NCI-H748 treated with DMSO at 0.1 percent for 48 hours (cell line): Measurements from ENCODE around the gene RPL22.
"Not testable (repeated sequence)": the region's sequence is repeated elsewhere in the genome, so short reads cannot be mapped to it uniquely, and the experiment has no call there.

Experiments used
- DNase-seq: peaks from one replicate; lab custom pipeline; 2025; lab: John Stamatoyannopoulos, UW

The RPL22 gene

GRCh38 chr1:6233376-6233775 is 34.0 kb upstream of the RPL22 start:
- no peak for DNase-seq

DNA sequence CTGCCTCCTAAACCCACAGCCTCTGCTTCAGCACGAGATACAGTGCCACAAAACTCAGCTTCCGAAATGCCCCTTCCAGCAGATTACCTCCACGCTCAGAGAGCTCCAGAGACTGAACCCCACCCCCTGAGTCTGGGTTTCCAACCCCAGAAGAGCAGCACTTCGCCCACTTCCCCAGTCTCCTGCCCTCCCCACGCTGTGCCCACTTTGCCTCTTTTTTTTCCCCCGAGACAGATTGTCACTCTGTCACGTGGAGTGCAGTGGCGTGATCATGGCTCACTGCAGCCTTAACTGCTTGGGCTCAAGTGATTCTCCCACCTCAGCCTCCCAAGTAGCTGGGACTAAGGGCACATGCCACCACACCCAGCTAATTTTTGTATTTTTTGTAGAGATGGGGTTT is 26.3 kb upstream of the RPL22 start:
- no peak for DNase-seq

DNA sequence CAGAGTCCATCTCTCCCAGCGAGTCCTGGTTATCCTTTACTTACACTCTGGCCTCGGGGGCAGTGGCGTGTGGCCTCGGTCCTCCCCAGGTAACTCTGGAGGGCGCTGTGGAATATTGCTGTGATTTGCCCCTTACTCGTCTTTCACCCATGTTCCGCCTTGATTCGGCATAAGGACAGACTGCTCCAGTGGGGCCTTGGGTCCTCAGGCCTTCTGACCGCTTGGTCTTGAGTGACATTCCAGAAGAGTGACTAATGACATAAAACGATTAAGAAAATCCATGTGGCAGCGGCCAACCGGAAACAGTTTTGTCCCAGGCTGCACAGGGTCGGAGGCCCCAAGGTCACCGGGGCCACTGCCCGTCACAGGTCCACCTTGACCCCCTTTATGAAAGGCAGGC is 25.3 kb upstream of the RPL22 start:
- DNase-seq, result no peak

GRCh38 chr1:6223617-6224016 is 24.2 kb upstream of the RPL22 start:
- no peak for DNase-seq

GRCh38 chr1:6222636-6223035 is 23.2 kb upstream of the RPL22 start:
- no peak for DNase-seq

DNA sequence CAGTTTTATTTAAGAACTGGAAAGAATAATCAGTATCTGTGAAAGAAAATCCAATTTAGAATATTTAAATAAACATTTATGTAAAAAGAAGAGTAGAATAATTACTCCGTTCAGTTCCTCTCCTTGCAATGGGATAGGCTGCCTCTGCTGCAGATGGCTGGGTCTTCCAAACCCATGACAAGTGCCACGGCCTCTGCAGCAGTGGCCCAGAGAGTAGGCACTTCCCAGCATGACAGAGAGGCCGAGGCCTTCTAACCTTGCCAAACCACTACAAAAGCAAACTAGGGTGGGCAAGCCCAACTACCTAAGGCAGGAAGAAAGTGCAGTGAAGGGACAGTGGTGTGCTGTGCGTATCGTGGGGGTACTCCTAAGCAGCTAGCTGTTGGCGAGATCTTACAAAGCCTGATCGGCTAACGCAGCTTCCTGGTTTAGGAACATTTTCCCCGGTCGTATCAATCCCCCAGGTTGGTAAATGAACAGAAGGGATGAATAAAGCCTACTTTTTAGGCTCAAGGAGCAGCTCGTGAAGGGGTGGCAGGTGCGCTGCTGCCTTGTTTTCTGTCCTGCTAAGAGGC is 21.9 kb upstream of the RPL22 start:
- DNase-seq, result no peak

DNA sequence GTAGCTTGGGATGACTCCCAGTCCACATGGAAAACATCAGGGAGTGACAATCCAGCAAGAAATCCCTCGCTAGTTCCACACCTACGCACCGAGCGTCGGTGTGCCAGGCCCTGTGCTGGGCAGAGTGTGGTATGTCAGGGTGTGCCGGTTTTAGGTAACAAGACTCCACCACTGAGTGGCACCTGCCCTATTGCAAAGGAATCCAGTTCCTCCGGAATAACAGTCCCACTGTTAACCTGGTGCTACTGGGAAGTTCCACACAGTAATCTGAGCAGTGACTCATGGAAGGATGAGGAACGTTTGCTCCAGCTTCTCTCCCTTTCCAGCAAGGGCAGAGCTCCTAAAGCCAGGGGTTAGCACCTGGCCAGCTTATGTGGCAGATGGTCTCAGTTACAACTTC is 20.8 kb upstream of the RPL22 start:
- no peak for DNase-seq

DNA sequence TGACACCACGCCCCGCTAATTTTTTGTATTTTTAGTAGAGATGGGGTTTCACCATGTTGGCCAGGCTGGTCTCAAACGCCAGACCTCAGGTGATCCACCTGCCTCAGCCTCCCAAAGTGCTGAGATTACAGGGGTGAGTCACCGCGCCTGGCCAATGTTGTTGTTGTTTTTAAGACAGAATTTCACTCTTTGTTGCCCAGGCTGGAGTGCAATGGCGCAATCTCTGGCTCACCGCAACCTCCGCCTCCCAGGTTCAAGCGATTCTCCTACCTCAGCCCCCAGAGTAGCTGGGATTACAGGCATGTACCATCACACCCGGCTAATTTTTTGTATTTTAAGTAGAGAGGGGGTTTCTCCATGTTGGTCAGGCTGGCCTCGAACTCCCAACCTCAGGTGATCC is 20.2 kb upstream of the RPL22 start:
- not testable (repeated sequence) for DNase-seq

DNA sequence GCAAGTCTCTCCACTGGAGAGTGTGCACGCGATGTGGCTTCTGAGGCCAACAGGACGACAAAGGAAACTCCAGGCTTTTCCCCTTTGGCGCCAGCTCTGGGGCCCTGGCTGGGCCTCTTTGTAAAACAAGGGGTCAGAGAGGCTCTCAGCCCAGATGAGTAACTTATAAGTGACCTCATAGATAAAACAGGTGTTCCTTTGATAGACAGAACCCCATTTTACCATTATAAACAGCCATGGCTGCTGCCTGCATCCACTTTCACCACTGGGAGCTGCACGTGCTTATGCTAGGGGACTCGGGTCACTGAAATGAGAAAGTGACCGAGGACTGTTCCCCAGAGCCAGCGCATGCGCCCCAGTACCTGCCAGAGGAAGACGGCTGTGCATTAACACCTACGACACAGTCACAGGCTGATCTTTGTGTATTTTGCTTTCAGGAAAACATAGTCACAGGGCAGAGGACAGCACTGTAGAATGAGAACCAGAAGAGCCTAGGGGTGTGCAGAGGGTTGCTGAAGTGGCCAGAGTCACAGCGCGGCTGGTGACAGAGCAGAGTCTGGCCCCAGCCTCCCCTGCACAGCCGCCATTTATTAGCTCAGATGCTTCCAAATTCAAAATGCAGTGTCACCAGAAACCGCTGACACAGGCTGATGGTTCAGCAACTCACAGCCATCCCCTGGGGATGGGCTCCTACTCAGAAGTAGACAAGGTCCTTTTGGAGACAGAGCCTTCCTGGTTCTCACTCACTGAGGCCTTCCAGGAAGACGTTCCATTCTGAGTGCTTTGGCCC is 19.2 kb upstream of the RPL22 start:
- DNase-seq, result no peak

DNA sequence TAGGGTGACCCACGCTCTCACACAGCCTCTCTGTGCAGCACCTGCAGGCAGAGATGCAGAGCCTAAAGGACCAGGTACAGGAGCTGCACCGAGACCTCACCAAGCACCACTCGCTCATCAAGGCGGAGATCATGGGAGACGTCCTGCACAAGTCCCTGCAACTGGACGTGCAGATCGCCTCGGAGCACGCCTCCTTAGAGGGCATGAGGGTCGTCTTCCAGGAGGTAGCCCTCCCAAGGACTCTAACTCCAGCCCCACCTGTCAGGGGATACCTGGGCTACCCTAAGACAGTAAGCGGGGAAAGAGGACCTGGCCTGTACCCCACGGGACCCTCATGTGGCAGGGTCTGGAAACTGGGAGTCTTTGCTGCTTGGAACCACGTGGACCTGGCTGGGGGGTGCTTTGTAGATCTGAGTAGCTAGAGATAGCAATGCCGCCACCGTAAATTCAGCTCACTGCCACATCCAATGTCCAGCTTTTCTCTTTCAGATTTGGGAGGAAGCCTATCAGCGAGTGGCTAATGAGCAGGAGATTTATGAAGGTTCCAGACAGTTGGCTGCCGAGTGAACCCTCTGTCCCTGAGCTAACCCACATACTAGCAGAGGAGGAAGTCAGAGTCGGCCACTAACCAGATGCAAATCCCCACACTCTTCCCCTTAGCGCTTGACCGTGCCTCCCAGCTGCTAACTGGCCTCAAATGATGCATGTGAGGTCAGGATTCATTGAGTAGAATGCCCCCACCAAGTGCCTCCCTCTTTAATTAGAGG is 13.0 kb upstream of the RPL22 start:
- no peak for DNase-seq

DNA sequence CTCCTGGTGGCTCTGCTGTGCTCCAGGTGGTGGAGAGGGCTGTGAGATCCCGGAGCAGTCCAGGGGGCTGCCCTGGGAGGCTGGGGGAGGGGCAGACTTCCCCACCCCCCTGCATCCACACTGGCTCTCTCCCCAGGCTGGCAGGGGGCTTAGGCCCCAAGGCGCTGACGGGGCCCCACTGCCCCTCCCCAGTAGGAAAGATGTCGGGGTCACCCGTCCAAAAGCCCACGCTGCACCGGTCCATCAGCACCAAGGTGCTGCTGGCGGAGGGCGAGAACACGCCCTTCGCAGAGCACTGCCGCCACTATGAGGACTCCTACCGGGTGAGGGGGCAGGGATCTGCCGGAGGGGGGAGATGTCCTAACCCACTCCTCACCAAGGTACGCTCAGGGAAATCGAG is 12.3 kb upstream of the RPL22 start:
- DNase-seq, result no peak

DNA sequence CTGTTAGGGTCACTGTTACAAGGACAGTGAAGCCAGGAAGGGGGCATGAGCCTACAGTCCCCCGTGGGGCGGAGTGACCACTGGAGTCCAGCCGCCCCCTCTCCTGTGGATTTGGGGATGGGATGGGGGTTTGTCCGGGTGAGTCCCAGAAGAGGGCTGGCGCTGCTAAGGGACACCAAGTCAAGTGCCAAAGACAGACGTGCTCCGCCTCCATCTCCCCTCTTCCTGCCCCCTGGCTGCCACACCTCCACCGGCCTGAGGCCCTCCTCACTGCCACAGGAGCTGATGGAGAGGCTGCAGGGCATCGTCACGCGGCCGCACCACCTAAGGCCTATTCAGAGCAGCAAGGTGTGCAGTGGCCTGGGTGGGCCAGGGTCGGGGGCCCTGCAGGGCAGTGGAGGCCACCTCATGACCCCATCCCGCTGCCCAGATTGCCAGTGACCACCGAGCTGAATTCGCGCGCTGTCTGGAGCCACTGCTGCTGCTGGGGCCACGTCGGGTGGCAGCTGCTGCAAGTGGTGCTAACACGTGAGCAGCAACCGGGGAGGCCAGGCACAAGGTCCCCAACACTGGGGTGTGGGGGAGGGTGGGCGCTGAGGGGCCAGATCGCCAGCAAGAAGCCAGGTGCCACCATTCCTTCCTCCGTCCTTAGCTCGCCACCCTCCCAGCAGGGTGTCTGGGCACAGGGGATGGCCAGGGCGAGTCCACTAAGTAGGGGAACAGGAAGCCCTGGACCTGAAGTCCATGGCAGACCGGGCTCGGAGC is 11.4 kb upstream of the RPL22 start:
- DNase-seq, result no peak

DNA sequence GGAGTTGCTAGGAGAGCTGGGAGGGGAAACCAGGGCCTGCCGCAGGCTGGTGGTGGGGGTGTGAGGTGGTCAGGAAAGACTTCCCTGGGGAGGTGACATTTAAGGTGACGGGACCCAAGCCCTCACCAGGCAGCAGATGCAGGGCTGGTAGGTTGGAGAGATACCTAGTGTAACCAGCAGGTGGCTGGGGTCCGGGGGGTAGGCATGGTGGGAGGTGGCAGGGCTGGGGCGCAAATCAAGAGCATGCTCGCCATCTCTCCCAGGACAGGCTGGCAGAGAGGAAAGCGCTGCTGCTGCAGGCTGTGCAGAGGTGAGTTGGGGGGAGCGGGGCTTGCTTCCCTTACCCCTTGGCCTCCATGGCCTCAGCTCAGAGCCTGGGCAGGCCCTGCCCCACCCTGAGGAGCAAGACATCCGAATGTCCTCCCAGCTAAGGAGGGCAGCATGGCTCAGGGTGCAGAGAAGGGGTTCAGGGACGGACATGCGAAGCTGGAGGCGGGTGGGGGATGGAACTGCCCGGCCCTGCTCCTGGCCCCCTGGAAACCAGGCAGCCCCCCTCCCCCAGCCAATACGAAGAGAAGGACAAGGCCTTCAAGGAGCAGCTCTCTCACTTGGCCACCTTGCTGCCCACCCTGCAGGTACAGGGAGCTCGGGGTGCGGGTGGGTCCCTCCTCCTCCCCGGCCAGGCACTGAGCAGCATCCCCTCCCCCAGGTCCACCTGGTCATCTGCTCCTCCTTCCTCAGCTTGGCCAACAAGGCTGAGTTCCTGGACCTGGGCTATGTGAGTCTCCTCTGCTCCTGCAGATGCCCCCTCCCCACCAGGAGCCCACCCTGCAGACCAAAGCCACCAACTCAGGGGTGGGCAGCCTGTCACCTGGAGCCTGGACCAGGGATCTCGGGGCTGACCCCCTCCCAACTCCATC is 10.5 kb upstream of the RPL22 start:
- no peak for DNase-seq

- no peak for DNase-seq
Observed at GRCh38 chr1:6208723-6209660, 9.6 kb upstream of the RPL22 start.

DNA sequence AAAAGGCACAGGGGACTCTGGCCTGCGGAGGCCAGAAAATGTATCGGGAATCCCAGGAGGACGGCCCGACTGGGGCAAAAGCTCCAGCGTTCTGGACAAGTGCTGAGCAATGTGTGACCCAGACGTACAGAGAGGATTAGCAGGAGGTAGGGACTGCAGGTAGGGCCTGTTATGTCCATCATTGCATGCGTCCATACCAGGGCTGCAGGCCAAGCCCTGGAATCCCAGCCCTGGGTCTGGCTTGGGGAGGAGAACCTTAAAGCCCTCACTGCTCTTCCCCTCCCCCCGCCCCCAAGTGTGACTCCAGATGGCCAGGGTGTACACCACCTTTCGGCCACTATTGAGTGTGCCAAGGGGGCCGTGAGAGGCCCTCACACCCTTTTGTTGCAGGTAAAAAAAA is 8.5 kb upstream of the RPL22 start:
- DNase-seq, result no peak

GRCh38 chr1:6207075-6207885 is 7.9 kb upstream of the RPL22 start:
- DNase-seq, result no peak

GRCh38 chr1:6206520-6206855 is 7.1 kb upstream of the RPL22 start:
- DNase-seq, result no peak

- no peak for DNase-seq
Observed at GRCh38 chr1:6205849-6206519, 6.6 kb upstream of the RPL22 start, which contains the start of gene RNF207. RNF207 (plus strand) TSS chr1:6206119; CDS start chr1:6206536, 417 bp downstream.

DNA sequence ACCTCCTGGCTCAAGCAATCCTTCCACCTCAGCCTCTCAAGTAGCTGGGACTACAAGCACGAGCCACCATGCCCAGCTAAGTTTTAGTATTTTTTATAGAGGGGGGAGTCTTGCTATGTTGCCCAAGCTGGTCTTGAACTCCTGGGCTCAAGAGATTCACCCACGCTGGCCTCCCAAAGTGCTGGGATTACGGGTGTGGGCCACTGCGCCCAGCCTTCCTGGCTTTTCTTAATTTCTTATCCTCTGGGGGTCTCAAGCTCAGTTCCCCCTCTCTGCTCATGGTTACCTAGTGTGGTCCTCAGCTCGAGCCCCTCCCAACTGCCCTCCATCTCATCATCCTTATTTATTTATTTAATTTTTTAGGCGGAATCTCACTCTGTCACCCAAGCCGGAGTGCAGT is 2.9 kb upstream of the RPL22 start:
- no peak for DNase-seq
